Stimulated activated CD8-positive, alpha-beta memory T cell treated with anti-CD3 and anti-CD28 coated beads, Interleukin-15, amount 100 ng/mL, for 4 hours (primary cell): ENCODE results near the gene TRIM75.
"Not testable (repeated sequence)": the region's sequence is repeated elsewhere in the genome, so short reads cannot be mapped to it uniquely, and the experiment has no call there.

Experiments used
- DNase-seq, 2 donors: peaks; one replicate each; pipeline ENCODE4 v3.0.0-alpha.2; 2020; ENCODE audit warnings: low read depth in 2 of 2

Gene TRIM75

DNA sequence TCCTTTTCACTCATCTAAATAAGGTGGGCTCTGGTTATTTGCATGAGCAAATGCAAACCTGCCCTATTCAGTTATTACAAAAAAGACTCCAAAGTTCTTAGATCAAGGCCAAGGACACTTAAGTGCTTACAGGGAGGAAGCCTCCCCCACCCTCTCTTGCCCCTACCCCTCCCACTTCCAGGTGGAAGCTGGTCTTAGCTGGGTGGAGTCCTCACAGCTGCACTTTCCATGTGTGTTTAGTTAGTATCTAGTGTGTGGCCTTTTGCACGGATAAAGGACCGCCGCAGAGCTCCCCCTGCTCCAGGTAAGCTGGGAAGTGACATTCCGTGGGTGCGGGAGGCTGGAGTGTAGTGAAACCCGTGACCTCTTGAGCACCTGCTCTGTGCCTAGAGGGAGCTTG is at the start of gene TRIM75:
Gene TRIM75 (plus strand): TSS at position 222 of the 400 bp plus-strand sequence. CDS start 5,282 bp downstream, outside the sequence.
- DNase-seq: no peak

DNA sequence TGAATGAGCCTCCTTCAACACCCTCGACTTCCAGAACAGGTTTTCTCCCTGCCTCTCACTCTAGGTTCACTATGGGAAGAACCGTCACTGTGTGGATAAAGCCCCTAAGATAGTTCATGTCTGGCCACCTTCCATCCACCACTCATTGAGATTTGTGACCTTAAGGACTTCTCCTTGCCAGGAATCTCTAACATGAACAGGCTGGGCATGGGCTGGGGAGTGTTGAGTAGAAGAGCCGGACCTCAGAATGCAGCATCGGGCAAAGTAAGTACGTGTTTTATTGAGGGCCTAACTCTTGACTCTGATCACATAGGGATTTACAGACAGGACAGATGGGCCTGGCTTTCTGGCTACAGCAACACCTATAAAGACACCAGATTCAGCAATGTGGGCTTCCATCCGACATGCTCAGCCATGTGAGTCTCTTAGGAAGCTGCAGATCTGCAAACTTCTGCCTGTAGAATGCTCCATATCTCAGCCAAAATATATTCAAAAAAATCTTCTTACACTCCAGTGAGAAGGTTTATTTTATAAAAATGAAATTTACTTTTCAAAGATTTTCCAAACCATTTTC is 48.2 kb upstream of the TRIM75 start:
- no peak for DNase-seq

GRCh38 chr4:165006456-165006855 is 47.2 kb upstream of the TRIM75 start:
- DNase-seq: no peak

- DNase-seq: no peak
Observed at GRCh38 chr4:165006886-165007285, 46.8 kb upstream of the TRIM75 start.

DNA sequence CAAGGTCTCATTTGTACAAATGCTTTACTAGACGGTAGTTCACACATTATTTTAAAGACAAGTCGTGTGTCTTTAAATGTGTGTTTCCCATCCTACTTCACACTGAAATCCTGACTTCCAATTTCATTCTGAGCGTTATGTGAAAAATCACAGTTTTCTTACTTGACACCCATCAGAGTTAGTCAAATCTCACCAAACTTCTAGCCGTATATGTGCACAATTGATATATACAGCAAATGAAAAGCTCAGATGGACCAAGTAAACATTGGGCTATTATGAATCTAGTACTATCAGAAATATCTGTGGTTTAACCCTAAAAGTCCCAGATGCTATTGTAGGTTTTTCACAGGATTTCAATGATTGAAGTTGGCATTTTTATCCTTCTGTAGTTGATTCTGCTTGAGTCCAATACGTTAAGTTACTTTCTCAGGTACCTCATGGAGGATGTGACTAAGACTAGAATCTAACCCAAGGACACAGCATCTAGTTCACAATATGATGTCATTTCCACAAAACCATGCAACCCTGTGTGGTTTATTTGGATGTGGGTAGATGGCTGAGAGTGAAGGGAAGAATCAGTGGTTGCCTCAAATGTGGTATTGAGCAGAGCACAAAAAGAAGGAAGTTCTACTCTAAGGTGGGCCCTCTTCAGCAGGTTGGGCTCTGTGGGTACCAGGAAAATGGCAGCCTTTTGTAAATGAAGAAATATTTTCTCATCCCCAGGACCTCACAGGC is 44.0 kb upstream of the TRIM75 start:
- DNase-seq: no peak

GRCh38 chr4:165010487-165010886 is 43.2 kb upstream of the TRIM75 start:
- DNase-seq: no peak

DNA sequence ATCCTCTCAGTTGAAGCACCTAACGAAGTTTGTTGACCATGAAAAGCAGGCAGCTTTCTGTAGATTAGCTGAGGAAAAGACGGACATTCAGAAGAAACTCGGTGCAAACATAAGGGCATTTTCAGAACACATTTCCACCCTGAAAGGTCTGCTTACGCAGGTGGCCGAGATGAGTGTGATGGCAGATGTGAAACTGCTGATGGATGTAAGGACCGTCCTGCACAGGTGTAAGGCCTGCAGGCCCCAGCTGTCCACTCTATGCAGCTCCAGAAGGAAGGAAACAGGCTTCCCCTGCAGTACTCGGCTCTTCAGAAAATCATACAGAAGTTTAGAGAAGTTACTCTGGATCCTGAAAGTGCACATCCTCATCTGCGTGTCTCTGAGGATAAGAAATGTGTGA is 42.7 kb upstream of the TRIM75 start:
- no peak for DNase-seq

GRCh38 chr4:165011403-165011802 is 42.3 kb upstream of the TRIM75 start:
- DNase-seq: no peak

GRCh38 chr4:165013691-165014090 is 40.0 kb upstream of the TRIM75 start:
- DNase-seq: no peak

GRCh38 chr4:165016971-165017370 is 36.7 kb upstream of the TRIM75 start:
- no peak for DNase-seq

- not testable (repeated sequence) for DNase-seq
Observed at GRCh38 chr4:165019995-165020394, 33.7 kb upstream of the TRIM75 start.

DNA sequence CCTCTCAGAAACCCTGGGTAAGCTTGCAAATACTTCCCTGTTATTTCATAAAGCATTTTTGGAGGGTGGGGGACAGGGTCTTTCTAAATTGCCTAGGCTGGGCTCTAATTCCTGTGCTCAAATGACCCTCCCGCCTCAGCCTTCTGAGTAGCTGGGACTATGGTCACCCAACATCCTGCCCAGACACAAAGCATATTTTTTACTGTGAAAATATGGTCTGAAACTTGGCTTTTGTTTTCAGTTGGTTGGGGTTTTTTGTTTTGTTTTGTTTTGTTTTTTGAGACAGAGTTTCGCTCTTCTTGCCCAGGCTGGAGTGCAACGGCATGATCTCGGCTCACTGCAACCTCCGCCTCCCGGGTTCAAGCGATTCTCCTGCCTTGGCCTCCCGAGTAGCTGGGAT is 27.9 kb upstream of the TRIM75 start:
- not testable (repeated sequence) for DNase-seq

- no peak for DNase-seq
Observed at GRCh38 chr4:165027762-165028402, 25.8 kb upstream of the TRIM75 start.

DNA sequence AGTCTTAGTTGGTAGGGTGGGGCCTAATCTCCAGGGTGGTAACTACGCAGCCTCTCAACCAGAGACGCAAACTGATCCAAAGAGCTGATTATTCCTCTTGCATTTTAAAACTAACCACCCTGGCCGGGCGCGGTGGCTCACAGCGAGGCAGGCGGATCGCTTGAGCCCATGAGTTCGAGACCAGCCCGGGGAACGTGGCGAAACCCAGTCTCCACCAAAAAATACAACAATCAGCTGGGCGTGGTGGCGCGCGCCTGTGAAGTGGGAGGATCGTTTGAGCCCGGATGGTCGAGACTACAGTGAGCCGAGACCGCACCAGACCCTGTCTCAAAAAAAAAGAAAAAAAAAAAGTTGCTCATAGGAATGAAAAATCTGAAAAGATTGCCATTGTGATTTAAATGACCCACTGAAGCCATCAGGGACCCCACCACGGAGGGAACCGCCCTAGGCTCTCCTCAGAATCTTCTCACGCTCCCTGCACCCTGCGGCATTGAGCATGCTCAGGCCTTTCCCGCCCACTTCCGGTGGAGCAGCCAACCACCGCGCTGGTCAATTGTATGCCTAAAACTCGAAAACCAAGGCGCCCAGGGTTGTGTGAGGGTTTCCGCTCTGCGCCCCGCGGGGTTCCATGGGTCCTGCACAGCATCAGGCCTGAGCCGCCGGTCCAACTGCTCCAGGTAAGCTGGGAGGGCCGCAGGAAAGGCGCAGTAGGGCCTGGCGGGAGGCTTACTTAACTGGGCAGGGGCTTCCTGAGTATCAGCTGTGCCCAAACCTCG is 22.0 kb upstream of the TRIM75 start, which contains the start of gene TRIM60:
Gene TRIM60 (plus strand): TSS at position 564 of the 776 bp plus-strand sequence. CDS start 8,074 bp downstream, outside the sequence.
- DNase-seq: no peak

GRCh38 chr4:165048170-165048569 is 5.5 kb upstream of the TRIM75 start:
- no peak for DNase-seq

DNA sequence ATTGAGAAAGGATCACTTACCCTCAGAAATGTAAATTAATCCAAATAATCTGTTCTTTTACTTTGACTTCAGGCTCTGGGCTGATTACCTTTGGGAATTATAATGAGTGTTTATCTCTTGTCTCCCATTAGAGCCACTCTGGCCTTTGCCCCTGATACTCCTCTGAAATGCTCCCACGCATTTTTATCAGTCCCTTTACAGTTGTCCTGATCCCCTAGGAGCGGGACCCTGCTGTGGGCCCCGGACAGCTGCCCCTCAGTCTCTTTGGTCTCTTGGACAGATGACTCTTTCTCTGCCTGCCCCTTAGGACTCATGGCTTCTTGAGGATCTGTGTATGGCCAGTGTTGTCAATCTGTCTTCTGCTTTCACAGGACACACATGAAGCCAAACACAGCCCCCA is 1.0 kb upstream of the TRIM75 start:
- DNase-seq: no peak

DNA sequence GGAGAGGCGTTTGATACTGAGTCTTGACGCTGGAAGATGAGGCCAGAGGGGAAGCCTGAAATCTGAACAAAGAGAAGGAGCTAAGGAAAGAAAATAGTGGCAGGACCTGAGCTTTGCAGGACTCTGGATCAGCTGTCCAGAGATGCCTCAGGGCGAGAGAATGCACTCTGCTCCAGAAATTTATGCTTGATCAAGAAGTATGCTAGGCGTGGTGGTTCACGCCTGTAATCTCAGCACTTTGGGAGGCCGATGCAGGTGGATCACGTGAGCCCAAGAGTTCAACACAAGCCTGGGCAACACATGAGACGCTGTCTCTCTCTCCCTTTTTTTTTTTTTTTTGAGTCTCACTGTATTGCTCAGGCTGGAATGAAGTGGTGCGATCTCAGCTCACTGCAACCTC is 1.9 kb downstream of the TRIM75 start:
- DNase-seq: no peak

DNA sequence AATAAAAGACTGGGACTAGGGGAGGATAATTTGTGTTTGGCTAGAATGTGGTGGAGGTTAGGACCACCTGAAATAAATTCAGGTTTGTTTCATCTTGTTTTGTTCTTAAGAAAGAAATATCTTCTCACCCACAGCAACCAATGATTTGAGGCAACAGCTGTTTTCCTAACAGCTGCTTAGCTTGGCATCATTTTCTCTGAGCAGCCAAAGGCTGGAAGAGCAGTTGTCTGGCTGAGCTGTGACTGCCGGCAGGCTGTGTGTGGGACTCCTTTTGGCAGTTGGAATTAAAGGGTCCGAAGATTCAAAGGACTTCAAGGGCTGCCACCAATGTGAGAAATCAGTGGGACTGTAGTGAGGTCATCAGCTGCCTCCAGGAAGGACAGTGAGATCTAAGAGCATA is 5.0 kb downstream of the TRIM75 start:
- DNase-seq: no peak

DNA sequence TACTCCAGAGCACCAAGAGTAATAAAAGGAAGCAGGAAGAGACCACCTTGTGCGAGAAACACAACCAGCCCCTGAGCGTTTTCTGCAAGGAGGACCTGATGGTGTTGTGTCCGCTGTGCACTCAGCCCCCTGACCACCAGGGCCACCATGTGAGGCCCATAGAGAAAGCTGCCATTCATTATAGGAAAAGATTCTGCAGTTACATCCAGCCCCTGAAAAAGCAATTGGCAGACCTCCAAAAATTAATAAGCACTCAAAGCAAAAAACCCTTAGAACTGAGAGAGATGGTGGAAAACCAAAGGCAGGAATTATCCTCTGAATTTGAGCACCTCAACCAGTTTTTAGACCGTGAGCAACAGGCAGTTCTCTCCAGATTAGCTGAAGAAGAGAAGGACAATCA is 5.7 kb downstream of the TRIM75 start:
- no peak for DNase-seq

GRCh38 chr4:165060938-165061337 is 7.3 kb downstream of the TRIM75 start:
- DNase-seq: no peak

GRCh38 chr4:165070560-165070959 is 16.9 kb downstream of the TRIM75 start:
- DNase-seq: no peak

GRCh38 chr4:165073346-165073745 is 19.7 kb downstream of the TRIM75 start:
- DNase-seq: not testable (repeated sequence)
